Kidney epithelial cell (primary cell): Measurements from ENCODE around the gene RABGGTB. TPM values are rescaled to one million over a fixed set of nuclear protein-coding genes. Genes with fewer than 3 reads are reported as not detected.
"Not testable (repeated sequence)": the region's sequence is repeated elsewhere in the genome, so short reads cannot be mapped to it uniquely, and the experiment has no call there.

ENCODE experiments used
- DNase-seq: peaks from one replicate; pipeline ENCODE4 v3.0.0-alpha.2; 2010; ENCODE audit warnings: low read depth
- H3K27me3 ChIP-seq: 2 replicates; pipeline ENCODE4 v1.6.0; 2011; ENCODE audit warnings: low read length; ENCODE audit not compliant: control insufficient read depth, insufficient read depth
- H3K36me3 ChIP-seq: 2 replicates; pipeline ENCODE4 v1.5.1; 2011; ENCODE audit warnings: low read length; ENCODE audit not compliant: control insufficient read depth, insufficient read depth
- H3K4me3 ChIP-seq: 2 replicates; pipeline ENCODE4 v1.5.1; 2011; ENCODE audit warnings: low read depth, mild to moderate bottlenecking, control low read depth, low read length
- total RNA-seq: library from RNA; depleted of rRNA; stranded (reverse); fragments of >200 nt; gene quantifications from 2 replicates; pipeline ENCODE4 v1.2.3, GENCODE V29; 2015
- TF ChIP-seq, protein P1 (sequence below): IDR thresholded peaks from 2 replicates; pipeline ENCODE4 v1.5.1; 2011; ENCODE audit warnings: mild to moderate bottlenecking, moderate library complexity, low read length, control low read depth, inconsistent platforms; ENCODE audit not compliant: insufficient read depth, poor library complexity, severe bottlenecking

Gene RABGGTB
- total RNA-seq, 1 donor from 2014 or later: 77.1 TPM

DNA sequence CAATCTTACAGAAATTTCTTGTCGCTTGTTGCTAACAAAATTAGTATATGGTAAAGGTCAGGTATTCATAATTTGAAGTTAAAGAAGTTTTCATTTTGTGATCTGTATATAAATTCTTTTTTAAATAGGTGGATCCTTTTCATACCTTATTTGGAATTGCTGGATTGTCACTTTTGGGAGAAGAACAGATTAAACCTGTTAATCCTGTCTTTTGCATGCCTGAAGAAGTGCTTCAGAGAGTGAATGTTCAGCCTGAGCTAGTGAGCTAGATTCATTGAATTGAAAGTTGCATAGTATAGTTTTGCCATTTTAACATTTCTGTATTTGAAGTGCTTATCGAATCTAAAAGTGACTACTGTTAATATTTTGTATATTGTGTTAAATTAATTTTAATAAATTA lies 8.3 kb downstream of the RABGGTB start:
- DNase-seq: no peak
- H3K4me3 ChIP-seq: no peak overlapping the region
- H3K36me3 ChIP-seq: peaks cover 2% of the 10 kb centered on the region
- no peaks in the 10 kb centered on the region for H3K27me3 ChIP-seq
- TF ChIP-seq, protein P1, sequence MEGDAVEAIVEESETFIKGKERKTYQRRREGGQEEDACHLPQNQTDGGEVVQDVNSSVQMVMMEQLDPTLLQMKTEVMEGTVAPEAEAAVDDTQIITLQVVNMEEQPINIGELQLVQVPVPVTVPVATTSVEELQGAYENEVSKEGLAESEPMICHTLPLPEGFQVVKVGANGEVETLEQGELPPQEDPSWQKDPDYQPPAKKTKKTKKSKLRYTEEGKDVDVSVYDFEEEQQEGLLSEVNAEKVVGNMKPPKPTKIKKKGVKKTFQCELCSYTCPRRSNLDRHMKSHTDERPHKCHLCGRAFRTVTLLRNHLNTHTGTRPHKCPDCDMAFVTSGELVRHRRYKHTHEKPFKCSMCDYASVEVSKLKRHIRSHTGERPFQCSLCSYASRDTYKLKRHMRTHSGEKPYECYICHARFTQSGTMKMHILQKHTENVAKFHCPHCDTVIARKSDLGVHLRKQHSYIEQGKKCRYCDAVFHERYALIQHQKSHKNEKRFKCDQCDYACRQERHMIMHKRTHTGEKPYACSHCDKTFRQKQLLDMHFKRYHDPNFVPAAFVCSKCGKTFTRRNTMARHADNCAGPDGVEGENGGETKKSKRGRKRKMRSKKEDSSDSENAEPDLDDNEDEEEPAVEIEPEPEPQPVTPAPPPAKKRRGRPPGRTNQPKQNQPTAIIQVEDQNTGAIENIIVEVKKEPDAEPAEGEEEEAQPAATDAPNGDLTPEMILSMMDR: no peak

DNA sequence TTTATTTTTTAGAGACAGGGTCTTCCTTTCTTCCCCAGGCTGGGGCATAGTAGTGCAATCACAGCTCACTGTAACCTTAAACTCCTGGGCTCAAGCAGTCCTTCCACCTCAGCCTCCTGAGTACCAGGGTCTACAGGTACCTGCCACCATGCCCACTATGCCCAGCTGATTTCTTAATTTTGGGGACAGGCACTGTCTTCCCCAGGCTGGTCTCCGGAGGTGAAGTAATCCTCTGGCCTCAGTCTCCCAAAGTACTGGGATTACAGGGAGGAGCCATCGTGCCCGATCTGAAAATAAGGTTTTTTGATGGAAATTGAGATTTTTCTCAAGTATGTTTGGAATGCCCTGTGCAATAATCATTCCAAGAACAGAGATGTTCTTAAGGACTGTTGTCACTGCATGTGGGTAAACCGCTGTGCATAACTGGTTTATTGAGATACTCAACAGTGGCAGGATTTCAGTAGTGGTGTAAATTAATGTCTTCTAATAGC lies 9.7 kb downstream of the RABGGTB start:
- no peak for DNase-seq
- peaks cover 2% of the 10 kb centered on the region for H3K36me3 ChIP-seq

DNA sequence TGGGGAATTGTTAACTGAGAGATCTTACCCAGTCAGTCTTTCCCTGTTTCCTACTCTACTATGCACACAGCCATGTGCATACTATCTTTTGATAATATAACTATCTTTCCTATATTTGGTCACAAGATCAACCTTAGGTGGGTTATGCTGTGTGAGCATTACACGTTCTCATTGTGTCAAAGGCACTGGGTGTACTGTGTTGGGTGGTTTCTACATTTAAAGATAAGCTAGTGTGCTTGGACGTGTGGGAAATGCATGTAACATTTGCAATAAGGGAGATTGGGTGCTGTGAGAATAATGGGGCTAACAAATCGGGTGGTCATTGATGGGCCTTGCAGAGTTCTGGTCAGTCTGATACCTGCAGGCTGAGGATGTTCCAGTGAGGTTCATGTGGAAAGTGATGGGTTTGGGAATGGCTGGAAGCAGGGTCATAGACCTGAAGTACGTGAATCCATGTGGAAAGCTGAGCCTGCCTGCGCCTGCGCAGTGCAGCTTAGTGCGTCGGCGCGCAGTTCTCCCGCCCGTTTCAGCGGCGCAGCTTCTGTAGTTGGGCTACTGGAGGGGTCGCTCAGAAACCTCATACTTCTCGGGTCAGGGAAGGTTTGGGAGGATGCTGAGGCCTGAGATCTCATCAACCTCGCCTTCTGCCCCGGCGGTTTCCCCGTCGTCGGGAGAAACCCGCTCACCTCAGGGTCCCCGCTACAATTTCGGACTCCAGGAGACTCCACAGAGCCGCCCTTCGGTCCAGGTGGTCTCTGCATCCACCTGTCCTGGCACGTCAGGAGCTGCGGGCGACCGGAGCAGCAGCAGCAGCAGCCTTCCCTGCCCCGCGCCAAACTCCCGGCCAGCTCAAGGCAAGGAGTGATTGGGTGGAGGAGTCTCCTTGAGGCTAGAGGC lies 10.6 kb downstream of the RABGGTB start, which contains the start of gene MSH4:
Gene MSH4, plus strand, starts transcription at position 507 of the 897 bp plus-strand sequence. Its CDS starts 104 bp downstream, at position 611.
- Histone ChIP-seq H3K4me3 (no peak within 1 kb of the TSS), H3K27me3 (no peaks in the 10 kb centered on the region), H3K36me3 (peaks cover 2% of the 10 kb centered on the region)
- TF ChIP-seq, protein P1: no peak
- no peak for DNase-seq

More for the DNA sequence above, 9.7 kb downstream of the RABGGTB start:
- Histone ChIP-seq H3K27me3 (no peaks in the 10 kb centered on the region), H3K4me3 (no peak overlapping the region)
- TF ChIP-seq, protein P1: no peak

DNA sequence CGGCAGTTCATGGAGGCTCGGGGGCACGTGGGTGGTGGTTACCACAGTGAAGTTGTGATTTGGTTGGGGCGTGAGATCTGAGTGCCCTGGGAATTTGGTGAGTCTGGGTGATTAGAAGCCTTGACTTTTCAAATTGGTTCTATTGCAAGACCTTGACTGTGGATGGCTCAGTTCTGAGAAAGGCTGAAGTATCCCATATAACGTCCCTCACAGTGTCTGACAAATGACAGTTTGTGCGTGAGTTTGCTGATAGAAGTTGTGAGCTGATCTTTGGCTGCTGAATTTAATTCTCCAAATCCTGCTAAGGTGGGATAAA lies 11.2 kb downstream of the RABGGTB start:
- Histone ChIP-seq H3K4me3 (no peak overlapping the region), H3K36me3 (peaks cover 2% of the 10 kb centered on the region), H3K27me3 (no peaks in the 10 kb centered on the region)
- no peak for DNase-seq
- TF ChIP-seq, protein P1: no peak

DNA sequence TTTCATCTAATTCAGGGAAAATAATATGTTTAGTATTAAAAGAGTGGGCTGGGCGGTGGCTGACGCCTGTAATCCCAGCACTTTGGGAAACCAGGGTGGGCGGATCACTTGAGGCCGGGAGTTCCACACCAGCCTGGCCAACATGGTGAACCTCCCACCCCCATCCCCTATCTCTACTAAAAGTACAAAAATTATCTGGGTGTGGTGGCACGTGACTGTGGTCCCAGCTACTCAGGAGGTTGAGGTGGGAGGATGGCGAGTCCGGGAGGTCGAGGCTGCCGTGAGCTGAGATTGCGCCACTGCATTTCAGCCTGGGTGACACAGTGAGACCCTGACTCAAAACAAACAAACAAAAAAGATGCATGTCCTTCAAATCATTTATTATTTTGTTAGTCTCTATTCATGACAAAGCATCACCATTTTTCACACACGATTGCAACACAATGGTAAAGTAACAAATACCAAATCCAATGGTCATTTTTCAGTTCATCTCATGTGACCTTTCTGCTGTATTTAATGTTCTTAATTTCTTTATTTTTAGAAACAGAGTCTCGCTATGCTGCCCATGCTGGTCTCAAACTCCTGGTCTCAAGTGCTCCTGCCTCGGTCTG lies 11.7 kb downstream of the RABGGTB start:
- no peak overlapping the region for H3K4me3 ChIP-seq
- no peak for DNase-seq

DNA sequence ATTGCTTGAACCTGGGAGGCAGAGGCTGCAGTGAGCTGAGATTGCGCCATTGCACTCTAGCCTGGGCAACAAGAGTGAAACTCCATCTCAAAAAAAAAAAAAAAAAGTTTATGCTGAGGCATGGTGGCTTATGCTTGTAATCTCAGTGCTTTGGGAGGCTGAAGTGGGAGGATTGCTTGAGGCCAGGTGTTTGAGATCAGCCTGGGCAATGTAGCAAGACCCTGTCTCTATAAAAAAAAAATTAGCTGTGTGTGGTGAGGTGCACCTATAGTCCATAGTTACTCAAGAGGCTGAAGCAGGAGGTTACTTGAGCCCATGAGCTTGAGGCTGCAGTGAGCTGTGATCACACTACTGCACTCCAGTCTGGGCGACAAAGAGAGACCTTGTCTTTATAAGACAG lies 15.4 kb downstream of the RABGGTB start:
- not testable (repeated sequence) for H3K27me3 ChIP-seq, H3K36me3 ChIP-seq, DNase-seq, H3K4me3 ChIP-seq

More for the DNA sequence above, 11.7 kb downstream of the RABGGTB start:
- Histone ChIP-seq H3K36me3 (peaks cover 2% of the 10 kb centered on the region), H3K27me3 (no peaks in the 10 kb centered on the region)
- TF ChIP-seq, protein P1: no peak
